ENCODE results near the gene NANOS1.

NANOS1 gene, protein sequence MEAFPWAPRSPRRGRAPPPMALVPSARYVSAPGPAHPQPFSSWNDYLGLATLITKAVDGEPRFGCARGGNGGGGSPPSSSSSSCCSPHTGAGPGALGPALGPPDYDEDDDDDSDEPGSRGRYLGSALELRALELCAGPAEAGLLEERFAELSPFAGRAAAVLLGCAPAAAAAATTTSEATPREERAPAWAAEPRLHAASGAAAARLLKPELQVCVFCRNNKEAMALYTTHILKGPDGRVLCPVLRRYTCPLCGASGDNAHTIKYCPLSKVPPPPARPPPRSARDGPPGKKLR

DNA sequence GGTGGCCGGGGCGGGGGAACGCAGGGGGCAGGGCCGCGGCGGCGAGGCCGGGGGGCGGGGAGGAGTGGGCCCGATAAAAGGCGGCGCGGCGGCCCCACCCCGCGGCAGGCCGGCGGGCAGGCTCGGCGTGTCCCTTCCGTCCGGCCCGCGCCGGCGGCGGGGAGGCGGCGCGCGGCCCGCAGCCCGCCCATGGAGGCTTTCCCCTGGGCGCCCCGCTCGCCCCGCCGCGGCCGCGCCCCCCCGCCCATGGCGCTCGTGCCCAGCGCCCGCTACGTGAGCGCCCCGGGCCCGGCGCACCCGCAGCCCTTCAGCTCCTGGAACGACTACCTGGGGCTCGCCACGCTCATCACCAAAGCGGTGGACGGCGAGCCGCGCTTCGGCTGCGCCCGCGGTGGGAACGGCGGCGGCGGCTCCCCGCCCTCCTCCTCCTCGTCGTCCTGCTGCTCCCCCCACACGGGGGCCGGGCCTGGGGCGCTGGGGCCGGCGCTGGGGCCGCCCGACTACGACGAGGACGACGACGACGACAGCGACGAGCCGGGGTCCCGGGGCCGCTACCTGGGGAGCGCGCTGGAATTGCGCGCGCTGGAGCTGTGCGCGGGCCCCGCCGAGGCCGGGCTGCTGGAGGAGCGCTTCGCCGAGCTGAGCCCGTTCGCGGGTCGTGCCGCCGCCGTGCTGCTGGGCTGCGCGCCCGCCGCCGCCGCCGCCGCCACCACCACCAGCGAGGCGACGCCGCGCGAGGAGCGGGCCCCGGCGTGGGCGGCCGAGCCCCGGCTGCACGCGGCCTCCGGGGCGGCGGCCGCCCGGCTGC lies at the start of gene NANOS1:
NANOS1 (plus strand) TSS at position 102 of the 808 bp plus-strand sequence; CDS start at position 190, 88 bp downstream.
- peak; percentile 37 for DNase-seq

DNA sequence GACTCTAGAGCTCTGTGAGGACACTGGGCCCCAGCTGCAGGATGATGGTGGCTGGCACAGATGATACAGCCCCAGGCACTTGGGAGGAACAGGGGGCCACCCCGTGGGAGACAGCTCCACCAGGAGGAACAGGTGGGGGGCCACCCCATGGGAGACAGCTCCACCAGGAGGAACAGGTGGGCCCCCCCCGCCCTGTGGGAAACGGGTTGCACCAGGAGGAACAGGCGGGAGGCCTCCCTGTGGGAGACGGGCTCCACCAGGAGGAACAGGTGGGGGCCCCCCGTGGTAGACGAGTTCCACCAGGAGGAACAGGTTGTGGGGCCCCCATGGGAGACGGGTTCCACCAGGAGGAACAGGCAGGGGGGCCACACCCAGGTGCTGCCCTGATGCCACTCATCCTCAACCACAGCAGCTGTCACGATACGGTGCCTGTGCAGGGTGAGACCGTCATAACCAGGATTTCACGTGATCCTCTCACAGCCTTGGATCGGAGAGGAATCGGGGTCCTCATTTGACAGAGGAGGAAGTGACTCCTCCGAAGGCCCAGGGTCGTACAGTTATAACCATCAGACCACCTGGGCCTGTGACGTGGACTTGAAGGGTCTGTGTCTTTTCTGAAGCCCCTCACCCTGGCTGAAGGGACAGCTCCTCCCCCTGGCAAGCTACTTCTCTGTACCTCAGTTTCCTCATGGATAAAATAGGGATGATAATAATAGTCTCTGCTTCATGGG lies 49.2 kb upstream of the NANOS1 start:
- DNase-seq = no peak

DNA sequence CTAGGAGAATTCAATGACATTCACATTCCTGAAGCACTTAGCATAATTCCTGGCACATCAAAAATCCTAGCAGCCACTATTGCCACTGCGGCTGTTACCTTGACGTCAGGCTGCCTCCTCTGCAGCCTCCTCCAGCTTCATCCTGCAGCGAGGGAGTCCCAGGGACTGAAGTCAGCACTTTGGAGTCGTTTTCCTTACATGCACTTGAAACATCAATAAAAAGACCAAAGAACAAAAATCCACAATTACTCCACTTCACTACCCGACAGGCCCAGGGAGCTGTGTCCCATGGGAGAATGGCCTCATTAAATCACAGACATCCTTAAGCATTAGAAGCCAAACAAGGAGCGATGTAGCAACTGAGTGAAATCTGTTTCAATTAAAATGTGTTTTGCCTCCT lies 48.6 kb upstream of the NANOS1 start:
- no peak for DNase-seq

DNA sequence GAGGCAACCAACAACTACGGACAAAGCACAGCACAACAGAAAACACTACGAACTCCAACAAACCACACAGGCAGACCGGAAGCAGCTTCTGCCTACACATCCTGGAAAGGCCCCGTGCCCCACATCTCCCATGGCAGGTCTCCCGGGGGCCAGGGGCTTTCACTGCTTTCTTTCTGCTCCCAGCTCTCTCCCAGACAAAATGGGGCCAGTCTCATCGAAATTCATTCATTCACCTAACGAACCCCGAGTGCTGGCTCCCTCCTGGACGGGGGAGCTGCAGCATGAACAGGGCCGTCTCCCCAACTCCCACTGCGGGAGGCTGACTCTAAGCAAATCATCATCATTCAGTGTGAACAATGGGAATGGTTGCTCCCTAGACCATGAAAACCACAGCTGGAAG lies 47.6 kb upstream of the NANOS1 start:
- no peak for DNase-seq

DNA sequence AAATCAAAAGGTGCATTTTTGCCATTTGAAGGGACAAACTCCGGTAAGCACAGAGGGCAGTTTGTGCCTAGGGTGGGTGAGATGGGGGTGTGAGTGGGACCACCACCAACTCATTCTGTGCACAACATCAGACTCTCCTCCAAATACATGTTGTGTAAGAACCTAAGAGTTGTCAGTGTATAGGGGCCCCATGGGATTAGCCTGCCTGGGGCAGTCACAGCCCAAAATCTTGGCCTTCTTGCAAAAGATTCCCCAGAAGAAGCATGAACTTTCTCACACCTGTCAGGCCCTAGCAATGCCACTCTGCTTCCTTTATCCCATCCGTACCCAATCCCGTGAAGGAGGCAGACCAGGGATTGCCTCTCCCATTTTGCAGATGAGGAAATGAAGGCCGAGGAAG lies 47.1 kb upstream of the NANOS1 start:
- no peak for DNase-seq

DNA sequence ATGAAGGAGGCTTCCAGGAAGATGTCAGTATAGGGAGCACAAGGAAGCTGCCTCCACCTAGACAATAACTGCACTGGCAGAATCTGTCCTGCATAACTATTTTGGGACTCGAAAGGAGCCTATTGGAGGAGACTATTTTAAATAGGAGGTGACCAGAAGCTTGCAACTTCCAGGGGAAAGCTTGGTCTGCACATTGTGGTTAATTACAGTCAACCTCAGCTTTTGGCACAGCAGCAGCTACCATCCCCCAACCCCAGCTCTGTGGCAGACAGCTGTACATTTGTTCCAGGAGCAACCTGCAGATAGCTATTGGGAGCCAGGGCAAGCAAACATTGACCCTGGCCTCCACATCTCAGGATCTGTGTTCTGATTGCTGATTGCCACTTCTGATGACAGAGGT lies 46.3 kb upstream of the NANOS1 start:
- no peak for DNase-seq

DNA sequence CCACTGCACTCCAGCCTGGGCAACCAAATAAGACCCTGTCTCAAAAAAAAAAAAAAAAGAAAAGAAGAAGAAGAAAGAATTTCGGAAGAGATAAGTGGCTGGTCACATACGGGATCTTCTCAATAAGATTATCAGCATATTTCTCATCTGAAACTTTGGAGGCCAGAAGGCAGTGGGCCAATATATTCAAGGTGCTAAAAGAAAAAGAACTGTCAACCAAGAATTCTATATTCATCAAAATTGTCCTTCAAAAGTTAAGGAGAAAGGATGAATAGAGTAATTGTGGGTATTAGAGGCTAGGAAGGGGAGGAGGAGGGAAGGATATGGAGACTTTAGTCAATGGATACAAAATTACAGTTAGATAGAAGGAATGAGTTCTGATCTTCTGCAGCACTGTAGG lies 43.9 kb upstream of the NANOS1 start:
- DNase-seq = no peak

DNA sequence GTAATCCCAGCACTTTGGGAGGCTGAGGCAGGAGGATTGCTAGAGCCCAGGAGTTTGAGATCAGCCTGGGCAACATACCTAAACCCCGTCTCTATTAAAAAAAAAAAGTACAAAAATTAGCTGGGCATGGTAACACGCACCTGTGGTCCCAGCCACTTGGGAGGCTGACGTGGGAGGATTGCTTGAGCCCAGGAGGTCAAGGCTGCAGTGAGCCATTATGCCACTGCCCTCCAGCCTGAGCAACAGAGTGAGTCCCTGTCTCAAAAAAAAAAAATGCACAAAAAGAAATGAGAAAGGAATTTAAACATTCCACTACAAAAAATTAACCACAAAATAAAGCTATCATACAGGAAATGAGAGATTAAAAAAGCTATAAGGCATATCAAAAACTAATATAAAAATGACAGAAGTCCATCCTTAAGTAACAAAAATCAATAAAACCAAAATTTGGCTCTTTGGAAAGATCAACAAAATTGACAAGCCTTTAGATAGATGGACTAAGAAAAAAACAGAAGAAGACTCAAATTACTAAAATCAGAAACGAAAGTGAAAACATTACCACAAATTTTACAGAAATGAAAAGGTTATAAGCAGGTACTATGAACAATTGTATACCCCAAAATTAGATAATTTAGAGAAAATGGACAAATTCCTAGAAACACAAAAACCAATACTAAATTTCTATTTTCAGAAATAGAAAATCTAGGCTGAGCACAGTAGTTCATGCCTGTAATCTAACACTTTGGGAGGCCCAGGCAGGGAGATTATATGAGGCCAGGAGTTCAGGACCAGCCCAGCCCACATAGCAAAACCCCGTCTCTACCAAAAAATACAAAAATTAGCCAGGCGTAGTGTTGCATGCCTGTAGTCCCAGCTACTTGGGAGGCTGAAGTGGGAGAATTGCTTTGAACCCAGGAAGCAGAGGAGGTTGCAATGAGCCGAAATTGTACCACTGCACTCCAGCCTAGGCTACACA lies 42.4 kb upstream of the NANOS1 start:
- no peak for DNase-seq

DNA sequence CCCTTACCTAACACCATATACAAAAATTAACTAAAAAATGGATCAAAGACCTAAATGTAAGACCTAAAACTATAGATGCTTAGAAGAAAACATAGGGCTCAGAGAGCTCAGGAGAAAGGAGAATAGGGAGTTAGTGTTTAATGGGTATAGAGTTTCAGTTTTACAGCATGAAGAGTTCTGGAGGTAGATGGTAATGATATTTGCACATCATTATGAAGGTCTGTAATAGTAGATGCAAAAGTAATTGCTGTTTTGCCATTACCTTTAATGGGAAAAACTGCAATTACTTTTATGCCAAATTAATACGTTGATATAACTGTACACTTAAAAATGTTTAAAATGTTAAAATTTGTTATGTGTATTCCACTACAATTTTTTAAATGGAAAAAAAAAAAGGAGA lies 39.2 kb upstream of the NANOS1 start:
- no peak for DNase-seq

DNA sequence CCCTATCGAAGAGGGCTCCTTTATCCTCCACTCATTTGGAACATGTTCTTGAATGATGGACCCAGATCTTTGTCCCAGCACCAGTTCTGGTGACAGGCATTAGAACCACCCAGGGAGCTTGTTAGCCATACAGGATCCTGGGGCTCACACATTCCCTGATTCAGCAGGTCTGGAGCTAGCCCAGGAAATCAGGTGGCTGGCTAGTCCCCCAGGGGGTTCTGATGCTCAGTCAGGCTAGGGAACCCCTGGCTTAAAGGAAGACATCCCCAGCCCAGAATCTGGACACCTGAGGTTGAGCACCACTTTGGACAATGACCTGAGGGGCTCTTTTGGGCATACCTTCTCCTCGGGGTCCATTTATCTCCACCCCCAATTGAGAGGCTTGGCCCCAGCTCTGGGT lies 37.0 kb upstream of the NANOS1 start:
- no peak for DNase-seq

DNA sequence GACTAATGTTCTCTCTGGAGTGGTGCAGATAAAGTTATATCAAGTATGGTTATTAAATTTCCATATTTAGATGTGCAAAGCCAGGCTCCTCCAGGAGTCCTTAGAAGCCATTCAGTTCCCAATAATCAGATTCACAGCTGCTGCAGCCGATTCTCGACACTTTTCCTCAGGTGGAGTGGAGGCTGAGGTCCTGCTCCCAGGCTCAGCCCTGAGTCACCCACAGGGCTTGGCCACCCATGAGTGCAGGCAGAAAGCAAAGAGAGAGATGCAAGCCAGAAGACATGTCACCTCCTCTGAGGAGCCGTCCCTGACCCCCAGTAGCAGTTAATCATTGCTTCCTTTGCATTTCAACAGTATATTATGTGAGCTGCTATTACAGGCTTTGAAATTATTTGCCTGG lies 36.3 kb upstream of the NANOS1 start:
- no peak for DNase-seq

DNA sequence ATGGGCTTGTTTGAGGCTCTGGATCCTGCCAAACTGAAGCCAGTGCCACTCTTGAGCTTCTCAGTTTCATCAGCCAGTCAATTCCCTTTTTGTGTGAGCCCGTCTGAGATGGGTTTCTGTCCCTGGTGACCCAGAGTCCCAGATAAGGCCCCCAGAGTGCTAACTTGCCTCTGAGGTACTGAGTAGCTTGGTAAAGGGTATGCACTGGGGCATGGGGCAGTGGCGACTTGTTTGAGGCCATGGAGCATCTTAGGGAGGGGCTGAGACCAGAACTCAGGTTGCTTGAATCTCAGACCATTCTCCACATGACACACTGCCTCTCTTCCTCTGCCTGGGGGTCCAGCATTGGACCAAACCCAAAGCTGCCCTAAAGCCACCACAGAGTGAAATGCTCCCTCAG lies 35.2 kb upstream of the NANOS1 start:
- no peak for DNase-seq

DNA sequence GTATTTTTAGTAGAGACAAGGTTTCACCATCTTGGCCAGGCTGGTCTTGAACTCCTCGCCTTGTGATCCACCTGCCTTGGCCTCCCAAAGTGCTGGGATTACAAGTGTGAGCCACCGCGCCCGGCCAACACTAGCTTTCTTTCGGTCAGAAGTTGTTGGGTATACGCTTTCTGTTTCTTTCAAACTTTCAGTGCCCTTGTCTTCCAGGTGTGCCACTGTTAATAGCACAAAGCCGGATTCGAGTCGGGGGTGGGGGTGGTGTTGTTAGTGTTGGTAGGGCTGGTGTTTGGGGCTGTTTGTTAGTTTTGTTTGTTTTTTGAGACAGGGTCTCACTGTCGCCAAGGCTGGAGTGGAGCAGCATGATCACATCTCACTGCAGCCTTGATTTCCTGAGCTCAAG lies 33.8 kb upstream of the NANOS1 start:
- DNase-seq = no peak

DNA sequence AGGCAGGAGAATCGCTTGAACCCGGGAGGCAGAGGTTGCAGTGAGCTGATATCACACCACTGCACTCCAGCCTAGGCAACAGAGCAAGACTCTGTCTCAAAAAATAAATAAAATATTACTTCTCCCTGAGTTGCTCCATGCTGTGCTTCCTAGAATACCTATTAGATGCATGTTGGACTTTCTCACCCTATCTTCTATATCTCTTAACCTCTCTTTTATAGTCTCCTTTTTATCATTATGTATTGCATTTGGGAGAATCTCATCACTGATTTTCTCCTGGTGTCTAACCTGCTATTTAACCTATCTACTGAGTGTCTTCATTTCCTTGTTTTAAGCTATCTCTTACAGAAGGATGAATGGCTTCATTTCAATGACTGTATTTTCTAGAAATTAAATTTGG lies 32.1 kb upstream of the NANOS1 start:
- DNase-seq = no peak

DNA sequence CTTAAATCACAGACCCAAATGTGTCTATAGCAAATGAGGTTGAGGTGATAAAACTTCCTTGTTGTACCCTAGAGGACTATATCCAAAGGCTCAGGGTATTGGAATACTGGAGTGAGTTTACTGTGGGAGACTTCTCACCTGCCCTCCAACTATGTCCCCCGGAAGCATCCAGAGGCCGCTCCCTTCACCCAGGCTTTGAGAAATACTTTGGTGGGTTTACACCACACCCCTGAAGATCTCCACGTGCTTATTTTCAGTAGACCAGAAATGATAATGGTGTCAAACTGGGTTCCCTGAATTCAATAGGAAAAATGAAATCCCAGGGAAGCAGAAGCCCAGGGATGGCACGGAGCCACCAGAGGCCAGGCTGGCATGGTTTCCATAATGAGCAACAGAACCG lies 31.3 kb upstream of the NANOS1 start:
- DNase-seq = no peak

DNA sequence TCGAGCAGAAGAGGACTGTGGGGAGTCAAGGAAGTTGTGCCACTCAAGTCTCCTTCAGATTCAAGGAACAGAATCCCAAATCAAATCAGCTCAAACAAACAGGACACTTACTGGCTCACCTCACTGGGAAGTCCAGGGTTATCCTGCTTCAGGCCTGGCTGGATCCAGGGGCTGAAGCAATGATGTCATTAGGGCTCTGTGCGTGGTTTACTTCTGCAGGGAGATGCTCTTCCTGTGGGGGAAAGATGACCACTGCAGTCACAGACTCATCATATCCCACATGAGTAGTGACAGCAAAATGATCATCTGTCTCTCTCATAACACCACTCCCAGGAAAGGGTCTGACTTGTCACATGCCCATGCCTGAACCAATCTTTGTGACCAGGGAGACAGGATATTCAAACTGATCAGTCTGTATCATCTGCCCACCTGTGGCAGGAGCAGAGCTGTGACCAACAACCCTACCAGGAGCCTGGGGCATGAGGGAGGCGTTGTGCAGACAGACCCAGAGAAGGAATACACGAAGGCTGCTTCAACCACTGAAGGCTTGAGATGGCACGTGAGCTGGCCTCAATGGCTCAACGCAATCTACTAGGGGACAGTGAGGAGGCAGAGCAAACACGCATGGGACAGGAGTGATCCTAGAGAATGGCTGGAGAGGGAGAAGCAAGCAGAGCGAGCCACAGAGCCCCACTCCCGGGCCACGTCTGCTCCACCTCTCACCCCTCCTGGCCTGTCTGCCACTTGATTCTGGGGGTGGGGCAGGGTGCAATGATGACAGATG lies 27.6 kb upstream of the NANOS1 start:
- no peak for DNase-seq

DNA sequence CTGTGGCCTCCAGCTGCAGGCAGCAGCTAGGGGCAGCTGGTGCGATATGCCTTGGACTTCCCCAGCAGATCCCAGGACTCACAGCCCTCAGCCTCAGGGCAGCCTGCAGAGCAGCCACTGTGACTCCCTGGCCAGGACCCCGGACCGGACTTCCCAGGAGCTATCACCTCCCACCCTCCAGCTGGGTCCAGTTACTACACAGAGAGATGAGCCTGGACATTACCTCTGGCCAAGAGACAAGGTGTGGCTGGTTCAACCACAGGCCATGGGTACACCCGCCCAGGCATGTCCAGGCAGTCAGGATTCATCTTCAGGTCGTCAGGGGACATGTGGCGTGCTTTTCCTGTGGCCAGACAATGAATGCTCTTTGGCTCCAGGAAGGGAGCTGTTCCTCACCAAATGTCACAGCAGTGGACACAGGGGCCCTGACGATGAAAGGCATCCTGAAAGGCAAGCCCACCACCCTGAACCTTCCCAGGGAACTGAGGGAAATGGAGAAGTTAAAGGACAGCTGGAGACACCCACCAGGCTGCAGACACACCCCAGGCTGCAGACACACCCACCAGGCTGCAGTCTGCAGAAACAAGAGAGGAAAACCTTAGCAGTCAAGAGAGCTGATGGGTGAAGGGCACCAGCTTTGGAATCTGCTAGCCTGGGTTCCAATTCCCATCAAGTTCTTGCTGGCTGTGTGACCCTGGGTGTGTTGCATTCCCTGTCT lies 25.8 kb upstream of the NANOS1 start:
- no peak for DNase-seq

DNA sequence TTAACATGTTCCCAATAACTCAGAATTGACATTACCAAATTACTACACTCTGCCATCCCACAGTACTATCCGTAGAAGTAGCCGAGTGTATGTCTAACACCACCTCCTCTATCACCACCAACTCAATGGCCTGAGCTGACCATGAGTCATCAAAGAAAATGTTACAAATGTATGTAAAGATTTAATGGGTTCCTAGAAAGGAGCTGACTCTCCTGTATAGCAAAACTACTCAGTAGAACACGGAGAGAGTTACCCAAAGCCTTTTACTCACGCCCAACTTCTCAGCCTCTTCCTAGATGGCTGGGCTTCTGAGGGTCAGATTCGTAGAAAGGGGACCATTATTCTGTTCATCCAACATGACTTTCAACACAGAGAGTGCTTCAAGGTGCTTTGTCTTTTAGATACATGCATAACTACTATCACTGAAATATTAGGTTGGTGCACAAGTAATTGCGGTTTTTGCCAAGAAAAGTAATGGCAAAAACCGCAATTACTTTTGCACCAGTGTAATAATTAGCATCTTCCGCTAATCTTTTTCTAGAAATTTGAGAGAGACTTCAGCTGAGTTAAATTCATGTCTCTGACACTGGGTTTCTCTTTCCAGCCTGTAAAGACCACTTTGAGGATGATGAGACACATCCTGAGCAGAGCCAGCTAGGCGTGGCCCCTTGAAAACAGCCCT lies 24.0 kb upstream of the NANOS1 start:
- DNase-seq = no peak

DNA sequence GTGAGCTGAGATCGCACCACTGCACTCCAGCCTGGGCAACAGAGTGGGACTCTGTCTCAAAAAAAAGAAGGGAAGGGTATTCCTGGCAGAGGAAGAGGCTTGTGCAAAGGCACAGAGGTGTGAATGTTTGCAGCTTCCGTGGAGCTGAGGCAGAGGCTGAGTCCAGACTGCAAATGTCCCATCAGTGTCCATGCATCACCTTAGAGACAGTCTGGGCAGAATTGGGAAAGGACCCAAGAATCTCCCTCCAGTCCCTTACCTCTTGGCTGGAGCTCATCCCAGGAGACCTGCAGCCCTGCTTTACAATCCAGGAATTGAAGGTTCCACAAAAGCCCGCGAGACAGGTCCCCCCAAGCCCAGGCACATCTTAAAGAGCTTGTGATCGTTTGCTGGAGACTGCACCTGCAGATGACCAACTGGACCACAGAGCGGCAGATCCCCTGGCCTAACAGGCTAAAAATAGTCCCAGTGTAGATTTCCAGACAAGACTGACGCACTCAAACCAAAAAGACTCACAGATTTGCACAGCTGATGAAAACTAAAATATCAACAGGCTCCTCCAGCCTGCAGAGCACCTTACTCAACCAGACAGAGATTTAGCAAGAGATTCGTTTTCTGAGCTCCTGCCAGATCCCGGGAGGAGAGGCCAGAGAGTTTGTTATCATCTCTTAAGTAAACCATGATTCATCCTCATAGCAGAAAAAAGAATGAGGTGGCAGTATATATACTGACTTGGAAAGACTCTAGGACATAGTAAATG lies 22.9 kb upstream of the NANOS1 start:
- no peak for DNase-seq

DNA sequence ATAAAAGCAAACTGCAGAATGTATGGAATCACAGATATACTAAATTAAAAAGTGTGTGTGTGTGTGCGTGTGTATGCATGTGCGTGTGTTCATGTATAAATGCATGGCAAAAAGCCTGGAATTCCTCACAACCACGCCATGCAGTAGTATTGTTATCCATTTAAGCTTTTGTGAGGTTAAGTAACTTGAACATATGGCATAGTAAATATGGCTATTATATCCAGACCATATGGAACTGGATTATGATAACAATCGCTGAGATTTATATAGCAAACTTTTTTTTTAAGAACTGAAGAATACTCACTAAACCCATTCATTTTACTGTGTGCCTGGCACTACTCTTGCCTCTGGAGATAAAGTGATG lies 22.3 kb upstream of the NANOS1 start:
- no peak for DNase-seq

Measured in NCI-H510A (cell line).